Measurements from ENCODE around the gene SMCO4.

The SMCO4 gene

GRCh38 chr11:93528757-93529645 is 14.2 kb downstream of the SMCO4 start:
- H3K4me3 Mint-ChIP-seq = peak overlapping the region; percentile 70
- no peaks in the 10 kb centered on the region for H3K9me3 Mint-ChIP-seq
- peak overlapping the region; percentile 91 for H3K27ac Mint-ChIP-seq
- peaks cover 19% of the 10 kb centered on the region for H3K36me3 Mint-ChIP-seq (ENCODE audit: low read depth)
- no peaks in the 10 kb centered on the region for H3K27me3 Mint-ChIP-seq (ENCODE audit: low read depth)
- DNase-seq (ENCODE audit: low spot score) = no peak
- H3K4me1 Mint-ChIP-seq (ENCODE audit: low read depth) = peaks cover 91% of the 10 kb centered on the region

- H3K4me3 Mint-ChIP-seq = peak overlapping the region; percentile 70
Observed at GRCh38 chr11:93528252-93528651, 14.9 kb downstream of the SMCO4 start.

GRCh38 chr11:93526641-93527583 is 16.3 kb downstream of the SMCO4 start:
- peaks cover 31% of the 10 kb centered on the region for H3K36me3 Mint-ChIP-seq (ENCODE audit: low read depth)
- H3K4me1 Mint-ChIP-seq (ENCODE audit: low read depth) = peaks cover 89% of the 10 kb centered on the region
- DNase-seq (ENCODE audit: low spot score) = no peak
- no peaks in the 10 kb centered on the region for H3K27me3 Mint-ChIP-seq (ENCODE audit: low read depth)
- H3K9me3 Mint-ChIP-seq = no peaks in the 10 kb centered on the region
- peak overlapping the region; percentile 5 for H3K4me3 Mint-ChIP-seq
- peak overlapping the region; percentile 52 for H3K27ac Mint-ChIP-seq

More at GRCh38 chr11:93528252-93528651, 14.9 kb downstream of the SMCO4 start:
- DNase-seq (ENCODE audit: low spot score) = no peak
- no peaks in the 10 kb centered on the region for H3K9me3 Mint-ChIP-seq
- peak overlapping the region; percentile 56 for H3K27ac Mint-ChIP-seq
- no peaks in the 10 kb centered on the region for H3K27me3 Mint-ChIP-seq (ENCODE audit: low read depth)
- peaks cover 24% of the 10 kb centered on the region for H3K36me3 Mint-ChIP-seq (ENCODE audit: low read depth)
- peaks cover 92% of the 10 kb centered on the region for H3K4me1 Mint-ChIP-seq (ENCODE audit: low read depth)

- no peak for DNase-seq (ENCODE audit: low spot score)
- Mint-ChIP-seq H3K27me3 (ENCODE audit: low read depth) (no peaks in the 10 kb centered on the region), H3K36me3 (ENCODE audit: low read depth) (peaks cover 26% of the 10 kb centered on the region), H3K4me1 (ENCODE audit: low read depth) (peaks cover 89% of the 10 kb centered on the region), H3K4me3 (peak overlapping the region; percentile 22), H3K27ac (peak overlapping the region; percentile 53), H3K9me3 (no peaks in the 10 kb centered on the region)
Observed at GRCh38 chr11:93526346-93526633, 16.9 kb downstream of the SMCO4 start.

- peaks cover 89% of the 10 kb centered on the region for H3K4me1 Mint-ChIP-seq (ENCODE audit: low read depth)
- no peak for DNase-seq (ENCODE audit: low spot score)
- no peaks in the 10 kb centered on the region for H3K9me3 Mint-ChIP-seq
- peak overlapping the region; percentile 68 for H3K27ac Mint-ChIP-seq
- H3K27me3 Mint-ChIP-seq (ENCODE audit: low read depth) = no peaks in the 10 kb centered on the region
- H3K36me3 Mint-ChIP-seq (ENCODE audit: low read depth) = peaks cover 22% of the 10 kb centered on the region
- H3K4me3 Mint-ChIP-seq = peak overlapping the region; percentile 22
Observed at GRCh38 chr11:93525601-93526345, 17.4 kb downstream of the SMCO4 start.

- DNase-seq (ENCODE audit: low spot score) = no peak
- H3K4me1 Mint-ChIP-seq (ENCODE audit: low read depth) = peaks cover 89% of the 10 kb centered on the region
- no peaks in the 10 kb centered on the region for H3K27me3 Mint-ChIP-seq (ENCODE audit: low read depth)
- H3K9me3 Mint-ChIP-seq = no peaks in the 10 kb centered on the region
- peak overlapping the region; percentile 85 for H3K27ac Mint-ChIP-seq
- peak overlapping the region; percentile 74 for H3K4me3 Mint-ChIP-seq
- peaks cover 22% of the 10 kb centered on the region for H3K36me3 Mint-ChIP-seq (ENCODE audit: low read depth)
Observed at GRCh38 chr11:93524858-93525257, 18.3 kb downstream of the SMCO4 start.

GRCh38 chr11:93524173-93524536 is 19.0 kb downstream of the SMCO4 start:
- no peak for DNase-seq (ENCODE audit: low spot score)
- Mint-ChIP-seq H3K36me3 (ENCODE audit: low read depth) (peaks cover 25% of the 10 kb centered on the region), H3K27me3 (ENCODE audit: low read depth) (no peaks in the 10 kb centered on the region), H3K9me3 (no peaks in the 10 kb centered on the region), H3K4me1 (ENCODE audit: low read depth) (peaks cover 89% of the 10 kb centered on the region), H3K4me3 (peak overlapping the region; percentile 74), H3K27ac (peak overlapping the region; percentile 85)

GRCh38 chr11:93520726-93521509 is 22.3 kb downstream of the SMCO4 start:
- Mint-ChIP-seq H3K27ac (peak overlapping the region; percentile 69), H3K4me1 (ENCODE audit: low read depth) (peaks cover 78% of the 10 kb centered on the region), H3K36me3 (ENCODE audit: low read depth) (peaks cover 40% of the 10 kb centered on the region), H3K9me3 (no peaks in the 10 kb centered on the region), H3K4me3 (peak overlapping the region; percentile 76), H3K27me3 (ENCODE audit: low read depth) (no peaks in the 10 kb centered on the region)
- DNase-seq (ENCODE audit: low spot score) = peak; percentile 49

GRCh38 chr11:93519179-93519578 is 24.0 kb downstream of the SMCO4 start:
- H3K27me3 Mint-ChIP-seq (ENCODE audit: low read depth) = no peaks in the 10 kb centered on the region
- H3K9me3 Mint-ChIP-seq = no peaks in the 10 kb centered on the region
- H3K36me3 Mint-ChIP-seq (ENCODE audit: low read depth) = peaks cover 31% of the 10 kb centered on the region
- H3K4me3 Mint-ChIP-seq = no peak overlapping the region
- no peak overlapping the region for H3K27ac Mint-ChIP-seq
- DNase-seq (ENCODE audit: low spot score) = no peak
- H3K4me1 Mint-ChIP-seq (ENCODE audit: low read depth) = peaks cover 67% of the 10 kb centered on the region

GRCh38 chr11:93518081-93518480 is 25.1 kb downstream of the SMCO4 start:
- DNase-seq (ENCODE audit: low spot score) = no peak
- no peak overlapping the region for H3K27ac Mint-ChIP-seq
- peaks cover 64% of the 10 kb centered on the region for H3K4me1 Mint-ChIP-seq (ENCODE audit: low read depth)
- H3K27me3 Mint-ChIP-seq (ENCODE audit: low read depth) = no peaks in the 10 kb centered on the region
- peaks cover 29% of the 10 kb centered on the region for H3K36me3 Mint-ChIP-seq (ENCODE audit: low read depth)
- no peak overlapping the region for H3K4me3 Mint-ChIP-seq
- no peaks in the 10 kb centered on the region for H3K9me3 Mint-ChIP-seq

- Mint-ChIP-seq H3K36me3 (ENCODE audit: low read depth) (peaks cover 26% of the 10 kb centered on the region), H3K4me3 (no peak overlapping the region), H3K27me3 (ENCODE audit: low read depth) (no peaks in the 10 kb centered on the region), H3K27ac (no peak overlapping the region), H3K9me3 (no peaks in the 10 kb centered on the region), H3K4me1 (ENCODE audit: low read depth) (peaks cover 65% of the 10 kb centered on the region)
- no peak for DNase-seq (ENCODE audit: low spot score)
Observed at GRCh38 chr11:93517611-93518010, 25.6 kb downstream of the SMCO4 start.

- no peak overlapping the region for H3K4me3 Mint-ChIP-seq
Observed at GRCh38 chr11:93517041-93517440, 26.1 kb downstream of the SMCO4 start.

GRCh38 chr11:93515441-93516025 is 27.7 kb downstream of the SMCO4 start:
- Mint-ChIP-seq H3K27ac (no peak overlapping the region), H3K4me1 (ENCODE audit: low read depth) (peaks cover 61% of the 10 kb centered on the region), H3K9me3 (no peaks in the 10 kb centered on the region), H3K27me3 (ENCODE audit: low read depth) (no peaks in the 10 kb centered on the region), H3K36me3 (ENCODE audit: low read depth) (peaks cover 27% of the 10 kb centered on the region), H3K4me3 (no peak overlapping the region)
- DNase-seq (ENCODE audit: low spot score) = no peak

More at GRCh38 chr11:93517041-93517440, 26.1 kb downstream of the SMCO4 start:
- DNase-seq (ENCODE audit: low spot score) = no peak
- Mint-ChIP-seq H3K36me3 (ENCODE audit: low read depth) (peaks cover 22% of the 10 kb centered on the region), H3K4me1 (ENCODE audit: low read depth) (peaks cover 63% of the 10 kb centered on the region), H3K27ac (no peak overlapping the region), H3K27me3 (ENCODE audit: low read depth) (no peaks in the 10 kb centered on the region), H3K9me3 (no peaks in the 10 kb centered on the region)

All from T-helper 2 cell treated with Interferon-gamma antibody and Interleukin-4, amounts not matched to agents 5 μg/mL and 100 μg/mL, for 36 hours (primary cell).